ENCODE measurements around the gene MMADHC.
"Not testable (repeated sequence)": the region's sequence is repeated elsewhere in the genome, so short reads cannot be mapped to it uniquely, and the experiment has no call there.

The MMADHC gene

GRCh38 chr2:149594411-149594810, 6.8 kb upstream of the MMADHC start:
- no peak for DNase-seq

GRCh38 chr2:149587950-149588487, 444 bp upstream of the MMADHC start:
- DNase-seq = no peak

DNA sequence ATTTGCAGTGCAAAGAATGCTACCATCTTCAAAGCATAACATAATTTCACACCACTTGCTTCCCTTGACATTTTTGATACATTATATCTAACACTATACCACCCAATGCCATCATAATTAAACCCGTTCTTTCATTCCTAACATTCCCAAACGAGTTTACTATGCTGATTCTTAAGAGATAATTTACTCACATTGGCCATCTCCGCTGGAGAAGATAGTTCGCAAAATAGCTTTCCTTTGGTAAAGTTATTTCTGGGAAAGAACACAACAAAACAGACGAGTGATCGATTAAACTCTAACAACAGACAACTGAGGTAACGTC, 716 bp downstream of the MMADHC start:
- DNase-seq = no peak

GRCh38 chr2:149586063-149586462, 1.5 kb downstream of the MMADHC start:
- no peak for DNase-seq

DNA sequence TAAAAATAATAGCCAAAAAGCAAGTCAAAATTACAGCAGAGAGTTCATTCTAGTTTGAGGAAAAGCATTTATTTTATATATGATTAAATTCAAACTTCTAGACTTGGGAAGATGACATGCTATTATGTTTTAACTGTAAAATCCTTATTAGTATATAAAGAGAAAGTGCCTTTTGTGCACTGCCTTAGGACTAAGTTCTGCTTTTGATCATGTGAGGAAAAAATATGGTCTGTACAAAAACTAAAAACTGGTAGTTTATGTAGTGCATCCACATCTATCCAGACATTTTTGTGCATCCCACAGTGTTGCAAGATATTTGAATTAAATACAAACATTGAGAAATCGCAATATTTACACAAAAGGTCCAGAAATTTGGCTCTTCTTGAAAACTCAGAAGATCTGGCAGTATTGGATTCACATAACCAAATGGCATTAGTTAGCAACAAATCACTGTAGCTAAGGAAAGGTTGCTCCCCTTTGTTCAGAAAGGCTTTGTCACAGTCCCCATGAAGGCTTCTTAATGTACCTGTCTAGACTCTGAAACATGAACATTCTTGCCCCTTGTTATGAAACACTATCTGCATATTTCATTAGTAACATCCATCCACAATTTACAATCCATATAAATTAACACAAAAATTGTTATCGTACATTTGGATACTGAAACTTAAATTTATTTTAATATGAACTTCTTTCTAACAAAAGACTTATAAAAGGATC, 2.2 kb downstream of the MMADHC start:
- no peak for DNase-seq

GRCh38 chr2:149579972-149580882, 7.3 kb downstream of the MMADHC start:
- no peak for DNase-seq

DNA sequence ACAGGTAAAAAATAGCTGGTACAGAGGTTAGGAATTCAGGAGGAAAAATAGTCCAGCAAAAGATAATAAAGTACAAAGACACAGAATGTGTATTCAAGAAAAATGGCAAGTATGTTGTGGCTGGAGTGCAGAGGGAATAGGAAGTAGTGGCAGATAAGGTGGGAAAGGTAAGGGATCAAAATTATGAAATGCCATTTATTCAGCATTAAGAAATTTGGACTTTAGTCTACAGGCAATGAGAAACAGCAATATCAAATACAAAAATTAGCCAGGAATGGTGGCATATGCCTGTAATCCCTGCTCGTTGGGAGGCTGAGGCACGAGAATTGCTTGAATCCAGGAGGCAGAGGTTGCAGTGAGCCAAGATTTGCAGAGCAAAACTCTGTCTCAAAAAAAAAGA, 10.3 kb downstream of the MMADHC start:
- no peak for DNase-seq

GRCh38 chr2:149575752-149576151, 11.8 kb downstream of the MMADHC start:
- DNase-seq = no peak

- DNase-seq = no peak
Measured at GRCh38 chr2:149575277-149575676, 12.3 kb downstream of the MMADHC start.

- DNase-seq = no peak
Measured at GRCh38 chr2:149573760-149574159, 13.8 kb downstream of the MMADHC start.

DNA sequence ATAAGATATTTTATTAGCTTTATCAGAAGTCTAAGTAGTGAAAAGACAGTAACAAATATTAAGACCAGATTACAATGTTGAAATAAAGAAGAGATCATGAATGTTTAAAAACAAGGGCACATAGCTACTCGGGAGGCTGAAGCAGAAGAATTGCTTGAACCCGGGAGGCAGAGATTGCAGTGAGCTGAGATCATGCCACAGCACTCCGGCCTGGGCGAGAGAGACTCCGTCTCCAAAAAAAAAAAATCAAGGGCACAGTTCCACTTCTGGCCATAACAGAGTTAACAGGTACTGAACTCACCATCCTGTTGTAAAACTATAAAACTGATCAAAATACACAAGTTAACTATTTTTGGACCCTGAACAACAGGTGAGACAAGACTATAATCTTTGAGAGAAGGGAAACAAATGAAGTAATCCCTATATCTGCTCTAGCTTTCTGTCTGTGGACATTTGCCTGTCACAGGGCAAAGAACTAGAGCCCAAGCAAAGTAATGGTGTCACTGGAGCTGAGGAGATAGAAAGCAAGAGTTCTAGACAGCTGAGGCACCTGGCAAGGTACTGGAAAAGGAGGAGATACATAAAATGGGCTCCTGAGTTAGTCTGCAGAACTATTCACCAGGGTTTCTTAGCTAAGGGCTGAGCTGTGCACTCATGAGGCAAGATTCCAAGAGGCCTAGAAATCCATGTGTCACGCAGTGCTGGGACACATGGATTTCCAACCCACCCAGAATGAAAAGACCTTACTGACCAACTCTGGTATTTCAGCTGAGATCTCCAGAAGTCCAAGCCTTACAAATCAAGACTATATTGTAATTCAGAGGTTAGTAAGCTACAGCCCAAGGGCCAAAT, 15.2 kb downstream of the MMADHC start:
- DNase-seq = no peak

GRCh38 chr2:149568138-149568537, 19.4 kb downstream of the MMADHC start:
- DNase-seq = no peak

DNA sequence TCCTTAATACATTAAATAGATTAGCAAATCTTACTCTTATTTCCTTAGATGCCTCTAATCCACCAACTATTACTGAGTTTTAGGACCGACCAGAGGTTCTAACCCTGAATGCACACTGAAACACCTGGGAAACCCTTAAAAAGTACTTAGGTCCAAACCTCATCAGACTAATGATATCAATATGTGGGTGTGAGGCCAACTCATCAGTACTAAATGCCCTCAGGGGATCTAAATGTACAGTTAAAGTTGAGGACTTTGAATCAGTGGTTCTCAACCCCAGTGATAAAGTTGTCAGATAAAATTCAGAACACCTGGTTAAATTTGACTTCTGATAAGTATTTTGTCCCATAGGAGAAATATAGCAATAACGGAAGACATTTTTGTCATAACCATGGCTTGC, 20.9 kb downstream of the MMADHC start:
- DNase-seq = no peak

GRCh38 chr2:149565625-149566024, 21.9 kb downstream of the MMADHC start:
- DNase-seq = not testable (repeated sequence)

DNA sequence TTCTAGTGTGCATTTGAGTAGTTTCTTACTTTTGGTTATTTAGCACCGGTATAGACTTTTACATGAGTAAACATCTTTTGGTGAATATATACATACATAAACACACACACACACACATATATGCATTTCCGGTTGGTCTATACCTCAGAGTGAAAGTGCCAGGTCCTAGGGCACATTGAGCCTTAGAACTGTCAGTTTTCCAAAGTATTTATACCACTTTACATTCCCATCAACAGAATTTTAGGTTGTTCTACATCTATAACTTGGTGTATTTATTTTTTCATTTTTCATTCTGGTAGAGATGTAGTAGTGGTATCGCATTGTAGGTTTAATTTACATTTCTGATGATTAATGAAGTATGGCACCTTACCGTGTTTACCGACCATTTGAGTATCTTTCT, 22.6 kb downstream of the MMADHC start:
- no peak for DNase-seq

DNA sequence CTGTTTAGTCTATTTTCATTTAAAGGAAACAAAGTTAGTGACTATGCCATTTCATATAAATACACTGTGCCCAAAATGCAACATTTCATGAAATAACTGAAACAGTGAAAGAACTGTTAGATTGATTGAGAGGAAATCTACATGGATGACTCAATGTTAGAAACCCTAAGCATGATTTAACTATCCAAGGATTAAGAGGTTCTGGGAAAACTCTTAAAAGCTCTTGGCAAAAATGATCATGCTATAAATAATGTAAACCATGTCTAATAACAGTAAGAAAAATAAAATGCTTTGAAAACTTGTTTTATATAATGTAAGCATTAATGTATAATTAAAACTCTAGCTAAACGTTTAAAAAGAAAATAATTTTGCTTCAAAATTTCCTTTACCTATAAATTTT, 23.5 kb downstream of the MMADHC start:
- DNase-seq = no peak

- DNase-seq = no peak
Measured at GRCh38 chr2:149562324-149562723, 25.3 kb downstream of the MMADHC start.

DNA sequence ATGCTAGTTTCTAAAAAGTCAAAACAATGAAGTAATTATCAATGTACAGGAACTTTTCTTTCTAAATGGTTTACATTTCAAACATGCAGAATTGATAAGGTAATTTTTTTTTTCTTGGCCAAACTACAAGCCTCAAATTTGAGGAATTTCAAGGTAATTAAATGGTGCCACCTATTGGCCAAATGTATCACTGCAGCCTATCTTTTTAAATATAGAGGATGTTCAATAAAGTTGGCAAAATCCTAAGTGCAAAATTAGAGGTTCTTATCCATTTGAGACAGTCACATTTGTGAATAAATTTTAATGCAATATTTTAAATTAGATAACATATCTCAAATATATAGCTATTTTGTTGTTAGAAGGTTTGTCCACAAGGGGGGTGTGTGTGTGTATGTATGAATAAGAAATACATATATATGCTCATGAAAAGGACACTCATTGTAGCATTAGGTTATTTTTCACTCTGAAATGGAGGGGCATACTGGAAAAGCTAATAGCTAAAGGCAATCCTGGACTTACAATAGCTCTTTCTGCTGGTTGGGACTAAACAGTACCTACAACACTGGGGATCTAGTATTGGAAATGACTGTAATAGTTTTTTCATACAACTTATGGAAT, 26.2 kb downstream of the MMADHC start:
- peak in 1 of 2 experiments; percentile 5 for DNase-seq

GRCh38 chr2:149559341-149560068, 28.1 kb downstream of the MMADHC start:
- no peak for DNase-seq

- DNase-seq = no peak
Measured at GRCh38 chr2:149556452-149556851, 31.1 kb downstream of the MMADHC start.

DNA sequence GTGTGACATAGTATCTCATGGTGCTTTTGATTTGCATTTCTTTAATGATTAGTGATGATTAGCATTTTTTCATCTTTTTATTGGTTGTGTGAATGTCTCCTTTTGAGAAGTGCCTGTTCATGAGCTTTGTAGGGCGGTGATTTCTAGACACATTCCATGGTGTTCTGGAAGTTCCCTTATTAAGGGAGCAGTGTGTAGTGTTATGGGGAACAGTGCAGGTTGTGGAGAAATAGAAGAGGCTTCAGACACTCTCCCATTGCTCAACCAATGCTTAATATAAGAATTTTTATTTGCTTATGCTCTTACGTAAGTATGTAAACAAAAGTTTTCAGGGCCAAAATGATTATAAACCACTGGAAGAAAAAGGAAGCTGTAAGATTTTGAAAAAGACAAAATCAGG, 34.7 kb downstream of the MMADHC start:
- DNase-seq = no peak

GRCh38 chr2:149552226-149552625, 35.3 kb downstream of the MMADHC start:
- no peak for DNase-seq

All from SHP77 (cell line).